ENCODE measurements around the gene TEAD1.

TEAD1 gene

DNA sequence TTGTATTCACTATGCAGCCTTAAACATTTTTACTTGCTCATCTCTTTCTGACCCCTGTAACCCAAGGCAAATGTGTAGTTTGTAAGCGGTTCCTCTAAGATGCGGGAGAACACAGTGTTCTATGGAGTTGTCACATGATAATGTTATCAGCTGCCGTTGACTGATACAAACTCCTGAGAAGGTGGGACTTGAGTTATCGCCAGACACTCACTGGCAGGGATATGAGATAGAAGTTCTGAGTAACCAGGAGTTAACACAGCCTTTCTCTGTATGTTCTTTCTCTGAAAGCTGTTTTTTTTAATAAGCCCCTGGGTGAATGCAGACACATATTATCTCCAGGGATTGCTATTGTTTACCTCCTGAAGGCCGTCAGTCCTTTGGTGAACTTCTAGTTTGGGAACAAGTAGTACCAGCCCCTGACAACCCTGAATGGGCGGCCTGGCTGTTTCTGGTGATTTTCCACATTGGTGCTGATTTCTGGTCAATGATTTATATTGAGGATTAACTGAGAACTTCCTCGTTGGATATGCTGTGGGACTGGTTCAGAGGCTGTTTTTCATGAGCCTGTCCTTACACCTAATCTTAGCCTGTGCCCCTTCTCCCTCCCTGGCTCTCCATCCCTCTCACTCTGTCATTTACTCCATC is 179.6 kb downstream of the TEAD1 start:
- DNase-seq (ENCODE audit: low read depth): no peak
- TF ChIP-seq, protein P1, sequence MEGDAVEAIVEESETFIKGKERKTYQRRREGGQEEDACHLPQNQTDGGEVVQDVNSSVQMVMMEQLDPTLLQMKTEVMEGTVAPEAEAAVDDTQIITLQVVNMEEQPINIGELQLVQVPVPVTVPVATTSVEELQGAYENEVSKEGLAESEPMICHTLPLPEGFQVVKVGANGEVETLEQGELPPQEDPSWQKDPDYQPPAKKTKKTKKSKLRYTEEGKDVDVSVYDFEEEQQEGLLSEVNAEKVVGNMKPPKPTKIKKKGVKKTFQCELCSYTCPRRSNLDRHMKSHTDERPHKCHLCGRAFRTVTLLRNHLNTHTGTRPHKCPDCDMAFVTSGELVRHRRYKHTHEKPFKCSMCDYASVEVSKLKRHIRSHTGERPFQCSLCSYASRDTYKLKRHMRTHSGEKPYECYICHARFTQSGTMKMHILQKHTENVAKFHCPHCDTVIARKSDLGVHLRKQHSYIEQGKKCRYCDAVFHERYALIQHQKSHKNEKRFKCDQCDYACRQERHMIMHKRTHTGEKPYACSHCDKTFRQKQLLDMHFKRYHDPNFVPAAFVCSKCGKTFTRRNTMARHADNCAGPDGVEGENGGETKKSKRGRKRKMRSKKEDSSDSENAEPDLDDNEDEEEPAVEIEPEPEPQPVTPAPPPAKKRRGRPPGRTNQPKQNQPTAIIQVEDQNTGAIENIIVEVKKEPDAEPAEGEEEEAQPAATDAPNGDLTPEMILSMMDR (IDR thresholded peaks at IDR 0.05; ENCODE audit: insufficient read depth, low read depth, low read length, missing control alignments): no peak
- H3K4me3 ChIP-seq (ENCODE audit: low read depth, low read length): no peak overlapping the region

DNA sequence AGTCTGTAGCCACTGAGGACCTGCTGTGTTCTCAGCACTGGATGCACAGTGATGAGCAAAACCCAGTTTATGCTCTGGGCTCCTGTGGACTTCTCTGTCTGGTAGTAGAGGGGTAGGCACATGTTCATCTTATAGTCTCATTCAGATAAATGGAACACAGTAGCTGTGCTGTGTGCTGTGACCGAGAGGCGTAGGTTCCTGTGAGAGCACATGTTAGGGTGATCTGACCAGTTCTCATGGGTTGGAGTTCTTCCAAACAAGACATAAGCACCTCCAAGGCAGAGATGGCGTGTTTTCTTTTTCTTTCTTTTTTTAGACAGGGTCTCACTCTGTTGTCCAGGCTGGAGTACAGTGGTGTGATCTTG is 180.1 kb downstream of the TEAD1 start:
- no peak overlapping the region for H3K4me3 ChIP-seq (ENCODE audit: low read depth, low read length)
- TF ChIP-seq, protein P1 (IDR thresholded peaks at IDR 0.05; ENCODE audit: insufficient read depth, low read depth, low read length, missing control alignments): no peak
- no peak for DNase-seq (ENCODE audit: low read depth)

DNA sequence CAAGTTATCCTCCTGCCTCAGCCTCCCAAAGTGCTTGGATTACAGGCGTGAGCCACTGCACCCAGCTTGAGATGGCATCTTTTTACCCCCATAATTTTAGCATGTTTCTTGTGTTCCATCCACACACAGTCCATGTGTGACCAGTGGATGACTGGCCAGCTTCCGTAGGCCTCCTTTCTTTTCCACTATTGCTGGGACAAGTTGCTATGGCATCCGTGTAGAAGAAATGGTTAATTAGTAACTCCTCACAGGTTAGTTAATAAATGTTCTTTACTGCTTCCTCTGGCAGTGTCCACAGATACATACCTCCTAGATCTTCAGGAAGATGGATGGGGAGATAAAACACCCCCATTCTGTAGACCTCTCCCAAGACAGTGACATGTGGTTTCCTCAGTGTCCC is 180.6 kb downstream of the TEAD1 start:
- DNase-seq (ENCODE audit: low read depth): no peak
- no peak overlapping the region for H3K4me3 ChIP-seq (ENCODE audit: low read depth, low read length)
- TF ChIP-seq, protein P1 (IDR thresholded peaks at IDR 0.05; ENCODE audit: insufficient read depth, low read depth, low read length, missing control alignments): no peak

DNA sequence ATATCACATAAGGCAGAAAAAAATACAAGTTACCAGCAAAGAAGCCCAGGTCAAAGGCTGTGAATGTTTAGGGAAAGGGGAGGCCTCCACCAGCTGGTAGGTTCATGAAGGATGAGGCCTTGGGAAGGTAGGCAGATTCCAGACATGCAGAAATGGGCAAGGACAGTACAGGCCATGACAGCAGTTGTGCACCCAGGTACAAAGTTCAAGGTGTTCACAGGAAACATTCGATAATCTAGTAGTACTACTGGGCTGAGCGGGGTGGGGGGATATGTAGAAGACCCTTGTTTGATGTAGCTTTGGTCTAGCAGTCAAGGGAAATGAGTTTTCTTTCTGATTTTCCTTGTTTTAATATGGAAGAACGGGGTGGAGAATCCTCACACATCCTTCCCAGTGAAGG is 182.1 kb downstream of the TEAD1 start:
- no peak overlapping the region for H3K4me3 ChIP-seq (ENCODE audit: low read depth, low read length)
- no peak for DNase-seq (ENCODE audit: low read depth)
- TF ChIP-seq, protein P1 (IDR thresholded peaks at IDR 0.05; ENCODE audit: insufficient read depth, low read depth, low read length, missing control alignments): no peak

DNA sequence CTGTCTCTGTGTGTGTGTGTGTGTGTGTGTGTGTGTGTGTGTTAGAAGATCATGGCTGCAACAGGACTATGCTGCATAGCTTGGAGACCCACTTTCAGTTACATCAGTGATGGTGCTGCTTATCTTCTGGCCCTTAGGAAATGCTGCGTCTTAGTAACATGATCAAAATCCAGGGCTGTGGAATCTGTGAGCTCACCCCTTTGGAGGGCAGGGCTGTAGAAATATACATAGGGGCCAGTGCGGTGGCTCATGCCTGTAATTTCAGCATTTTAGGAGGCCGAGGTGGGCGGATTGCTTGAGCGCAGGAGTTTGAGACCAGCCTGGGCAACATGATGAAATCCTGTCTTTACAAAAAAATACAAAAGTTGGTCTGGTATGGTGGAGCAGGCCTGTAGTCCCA is 183.4 kb downstream of the TEAD1 start:
- TF ChIP-seq, protein P1 (IDR thresholded peaks at IDR 0.05; ENCODE audit: insufficient read depth, low read depth, low read length, missing control alignments): no peak
- H3K4me3 ChIP-seq (ENCODE audit: low read depth, low read length): no peak overlapping the region
- no peak for DNase-seq (ENCODE audit: low read depth)

DNA sequence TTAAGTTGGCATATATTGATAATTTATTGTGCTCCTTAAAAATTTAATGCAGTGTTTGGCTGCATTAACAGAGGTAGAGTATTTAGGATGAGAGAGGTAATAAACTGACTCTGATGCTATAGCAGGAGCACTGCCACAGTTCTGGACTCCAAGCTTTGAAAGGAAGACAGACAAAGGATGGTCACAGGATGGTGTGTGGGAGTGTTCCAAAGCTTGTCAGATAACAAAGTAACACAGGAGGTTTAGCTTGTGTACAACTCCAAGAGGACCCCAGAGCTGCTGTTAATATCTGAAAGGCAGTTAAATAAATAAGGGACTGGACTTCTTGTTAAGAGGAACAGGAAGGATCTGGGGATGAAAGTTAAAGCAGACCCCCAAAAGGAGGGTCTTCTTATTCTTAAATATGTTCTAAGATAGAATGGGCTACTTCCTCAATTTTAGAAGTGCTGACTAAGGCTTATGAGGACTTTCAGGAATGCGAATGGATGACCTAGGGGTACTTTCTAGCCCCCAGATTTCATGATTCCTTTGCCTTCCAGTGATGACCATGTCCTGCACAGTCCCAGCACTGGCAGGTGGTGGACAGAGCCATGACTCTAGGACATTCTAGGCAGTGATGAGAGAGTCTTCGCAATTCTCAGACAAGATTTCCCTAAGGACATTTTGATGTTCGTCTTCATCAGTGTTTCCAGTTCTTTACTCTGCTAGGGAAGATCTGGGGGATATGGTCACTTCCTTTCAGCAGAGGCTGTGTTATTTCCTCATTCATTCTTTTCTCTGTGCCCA is 185.8 kb downstream of the TEAD1 start:
- TF ChIP-seq, protein P1 (IDR thresholded peaks at IDR 0.05; ENCODE audit: insufficient read depth, low read depth, low read length, missing control alignments): no peak
- H3K4me3 ChIP-seq (ENCODE audit: low read depth, low read length): no peak overlapping the region
- no peak for DNase-seq (ENCODE audit: low read depth)

Measured in GM12865 (cell line).